AG04449 (cell line): ENCODE results near the gene LIMK1.
"Not testable (repeated sequence)": the region's sequence is repeated elsewhere in the genome, so short reads cannot be mapped to it uniquely, and the experiment has no call there.

Experiments used
- CTCF ChIA-PET: fragments of 350-600 bp; formaldehyde crosslinking; extraction: SDS; loops from one replicate; lab custom pipeline; 2021; ENCODE audit warnings: antibody characterized with exemption; lab: Yijun Ruan, JAX
- POLR2A ChIA-PET: fragments of 400-600, 350-600 bp; formaldehyde crosslinking; extraction: SDS; loops from one replicate; lab custom pipeline; 2020; ENCODE audit warnings: antibody characterized with exemption, inconsistent platforms; lab: Yijun Ruan, JAX
- DNase-seq: peaks from one replicate; pipeline ENCODE4 v3.0.0-alpha.2; 2010; ENCODE audit warnings: low read depth, low spot score
- H3K4me3 ChIP-seq: 2 replicates; pipeline ENCODE4 v1.5.1; 2011; ENCODE audit warnings: low read depth, mild to moderate bottlenecking, control low read depth, low read length
- CTCF ChIP-seq: IDR thresholded peaks from one replicate; pipeline ENCODE4 v1.5.1; 2011; ENCODE audit warnings: mild to moderate bottlenecking, moderate library complexity, low read length, control low read depth, inconsistent platforms; ENCODE audit not compliant: insufficient read depth; ENCODE audit errors: missing control alignments

The LIMK1 gene

DNA sequence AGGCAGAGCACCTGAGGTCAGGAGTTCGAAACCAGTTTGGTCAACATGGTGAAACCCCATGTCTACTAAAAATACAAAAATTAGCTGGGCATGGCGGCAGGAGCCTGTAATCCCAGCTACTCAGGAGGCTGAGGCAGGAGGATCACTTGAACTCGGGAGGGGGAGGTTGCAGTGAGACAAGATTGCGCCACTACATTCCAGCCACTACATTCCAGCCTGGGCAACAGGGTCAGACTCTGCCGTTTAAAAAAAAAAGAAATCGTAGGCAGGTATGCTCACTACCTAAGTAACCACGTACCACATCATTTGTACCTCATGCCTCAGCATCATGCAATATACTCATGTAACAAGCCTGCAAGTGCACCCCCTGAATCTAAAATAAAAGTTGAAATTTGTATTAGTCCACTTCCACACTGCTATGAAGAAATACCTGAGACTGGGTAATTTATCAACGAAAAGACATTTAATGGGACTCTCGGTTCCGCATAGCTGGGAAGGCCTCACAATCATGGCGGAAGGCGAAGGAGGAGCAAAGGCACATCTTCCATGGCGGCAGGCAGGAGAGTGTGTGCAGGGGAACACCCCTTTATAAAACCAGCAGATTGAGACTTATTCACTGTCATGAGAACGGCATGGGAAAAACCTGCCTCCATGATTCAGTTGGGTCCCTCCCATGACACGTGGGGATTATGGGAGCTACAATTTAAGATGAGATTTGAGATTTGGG, 82.4 kb downstream of the LIMK1 start:
- no peak for DNase-seq
- ChIA-PET CTCF (interaction anchor here (0.9 to 1.3 kb wide), 2 partner anchors 12 to 14 kb away, joined by 3 to 5 read pairs; no protein-coding TSS in a partner anchor), POLR2A (no interaction called here)
- H3K4me3 ChIP-seq = no peak overlapping the region
- no peak for TF ChIP-seq CTCF

- CTCF ChIA-PET = interaction anchor here (0.6 kb wide), 1 partner anchor 97 kb away, joined by 4 read pairs; no protein-coding TSS in a partner anchor
- POLR2A ChIA-PET, DNase-seq, H3K4me3 ChIP-seq: not testable (repeated sequence)
Measured at GRCh38 chr7:74167324-74167723, 83.7 kb downstream of the LIMK1 start.
